Endothelial cell (in vitro differentiated cells): Measurements from ENCODE around the gene STAB2. TPM values are rescaled to one million over a fixed set of nuclear protein-coding genes. Genes with fewer than 3 reads are reported as not detected.

Experiments
- DNase-seq: peaks from one replicate; pipeline ENCODE4 v3.0.0; 2021; ENCODE audit warnings: low spot score
- H3K27ac Mint-ChIP-seq: one replicate; pipeline ENCODE4 v1.8.0; 2021; ENCODE audit warnings: mixed read lengths, inconsistent platforms; ENCODE audit not compliant: unreplicated experiment
- H3K27me3 Mint-ChIP-seq: one replicate; pipeline ENCODE4 v1.8.0; 2021; ENCODE audit warnings: mild to moderate bottlenecking, moderate library complexity, mixed read lengths, inconsistent platforms; ENCODE audit not compliant: unreplicated experiment
- H3K36me3 Mint-ChIP-seq: one replicate; pipeline ENCODE4 v1.8.0; 2021; ENCODE audit warnings: mild to moderate bottlenecking, low read depth, mixed read lengths, inconsistent platforms; ENCODE audit not compliant: unreplicated experiment
- H3K4me1 Mint-ChIP-seq: one replicate; pipeline ENCODE4 v1.8.0; 2021; ENCODE audit warnings: mild to moderate bottlenecking, mixed read lengths, inconsistent platforms; ENCODE audit not compliant: unreplicated experiment
- H3K4me3 Mint-ChIP-seq: one replicate; pipeline ENCODE4 v1.8.0; 2021; ENCODE audit warnings: mild to moderate bottlenecking, mixed read lengths, inconsistent platforms; ENCODE audit not compliant: unreplicated experiment
- H3K9me3 Mint-ChIP-seq: one replicate; pipeline ENCODE4 v1.8.0; 2021; ENCODE audit warnings: mixed read lengths, inconsistent platforms; ENCODE audit not compliant: unreplicated experiment
- CTCF ChIP-seq: fragments of 200-600 bp; sonication (generic); IDR thresholded peaks from one replicate; pipeline ENCODE4 v1.5.0; 2021; ENCODE audit warnings: antibody characterized with exemption; ENCODE audit not compliant: unreplicated experiment
- total RNA-seq: library from RNA; stranded (reverse); fragmentation: NEBNext Ultra II Directional; extraction: Animal tissue kit (Norgen Biotek cat#: 25700); gene quantifications from one replicate; pipeline ENCODE4 v1.2.1, GENCODE V29; 2021; ENCODE audit not compliant: unreplicated experiment

Gene STAB2
- total RNA-seq, 1 donor from 2014 or later = 0.10 TPM

DNA sequence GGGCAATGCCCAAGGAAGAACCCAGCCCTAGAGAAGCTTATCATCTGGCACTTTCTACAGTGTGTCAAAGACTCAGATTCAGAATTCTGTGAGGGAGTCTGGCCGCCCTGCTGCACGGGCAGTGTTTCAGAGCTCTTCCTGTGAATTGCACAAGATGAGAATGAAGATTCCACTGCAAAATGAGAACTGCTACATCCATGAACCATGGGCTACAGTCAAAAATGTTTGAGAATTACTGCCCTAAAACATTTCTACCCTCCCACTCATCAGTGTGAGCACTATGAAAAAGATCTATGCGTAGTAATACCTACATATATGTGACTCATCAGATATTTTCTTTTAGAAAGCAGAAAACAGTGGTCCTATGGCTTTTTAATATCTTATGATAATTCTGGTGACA lies 104.0 kb downstream of the STAB2 start:
- Mint-ChIP-seq H3K4me3 (no peak overlapping the region), H3K9me3 (no peaks in the 10 kb centered on the region), H3K27me3 (peaks cover 2% of the 10 kb centered on the region), H3K27ac (no peak overlapping the region), H3K4me1 (no peaks in the 10 kb centered on the region), H3K36me3 (no peaks in the 10 kb centered on the region)
- DNase-seq = no peak
- TF ChIP-seq CTCF = no peak

DNA sequence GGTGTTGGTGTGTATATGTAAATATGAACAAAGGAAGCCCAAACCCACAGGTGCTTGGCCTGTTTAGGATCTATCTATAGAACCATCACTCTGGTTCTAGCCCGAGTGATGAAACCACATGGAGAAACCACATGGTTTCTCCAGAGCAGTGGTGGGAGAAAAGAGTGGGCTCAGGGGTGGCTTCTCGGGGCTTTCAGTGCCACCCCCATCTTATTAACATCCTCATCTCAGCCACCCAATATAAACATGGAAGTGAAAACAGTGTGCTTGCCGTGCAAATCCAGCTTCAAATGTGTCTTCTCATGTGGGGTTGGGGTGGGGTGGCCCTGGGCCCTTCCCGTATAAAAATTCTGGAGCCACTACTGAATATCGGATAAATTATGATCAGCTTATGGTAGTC lies 109.0 kb downstream of the STAB2 start:
- no peak overlapping the region for H3K27ac Mint-ChIP-seq
- peaks cover 7% of the 10 kb centered on the region for H3K4me1 Mint-ChIP-seq
- no peak for TF ChIP-seq CTCF

GRCh38 chr12:103697971-103698751 lies 111.1 kb downstream of the STAB2 start:
- H3K36me3 Mint-ChIP-seq = no peaks in the 10 kb centered on the region
- H3K4me3 Mint-ChIP-seq = no peak overlapping the region
- H3K4me1 Mint-ChIP-seq = peaks cover 7% of the 10 kb centered on the region
- TF ChIP-seq CTCF = no peak
- H3K9me3 Mint-ChIP-seq = no peaks in the 10 kb centered on the region
- peaks cover 1% of the 10 kb centered on the region for H3K27me3 Mint-ChIP-seq
- DNase-seq = no peak
- H3K27ac Mint-ChIP-seq = no peak overlapping the region

More for the DNA sequence above, 109.0 kb downstream of the STAB2 start:
- Mint-ChIP-seq H3K27me3 (peaks cover 1% of the 10 kb centered on the region), H3K9me3 (no peaks in the 10 kb centered on the region), H3K4me3 (no peak overlapping the region), H3K36me3 (no peaks in the 10 kb centered on the region)
- no peak for DNase-seq

DNA sequence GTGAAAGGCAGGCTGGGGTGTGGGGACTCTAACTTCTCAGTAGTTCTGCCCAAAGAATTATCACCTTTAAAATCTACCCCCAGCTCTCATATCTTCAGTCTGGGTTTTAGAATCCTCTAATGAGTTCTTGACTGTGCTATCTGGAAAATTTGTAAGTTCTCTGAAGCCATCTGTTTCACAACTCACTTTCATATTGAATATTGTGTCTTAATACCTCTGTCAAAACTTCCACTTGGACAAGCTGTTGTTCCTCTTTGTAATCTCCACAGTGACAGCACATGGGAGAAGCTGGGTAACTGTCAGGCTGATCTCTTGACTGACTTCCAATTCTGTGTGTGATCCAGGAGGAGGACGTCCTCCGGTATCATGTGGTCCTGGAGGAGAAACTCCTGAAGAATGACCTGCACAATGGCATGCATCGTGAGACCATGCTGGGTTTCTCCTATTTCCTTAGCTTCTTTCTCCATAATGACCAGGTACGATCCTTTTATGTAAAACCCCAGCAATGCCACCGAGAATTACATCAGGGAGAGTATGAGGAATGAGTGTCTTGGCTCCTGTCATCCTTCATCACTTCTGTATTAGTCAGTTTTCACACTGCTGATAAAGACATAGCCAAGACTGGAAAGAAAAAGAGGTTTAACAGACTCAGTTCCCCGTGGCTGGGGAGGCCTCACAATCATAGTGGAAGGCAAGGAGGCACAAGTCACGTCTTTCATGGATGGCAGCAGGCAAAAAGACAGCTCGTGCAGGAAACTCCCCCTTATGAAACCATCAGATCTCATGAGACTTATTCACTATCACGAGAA lies 111.9 kb downstream of the STAB2 start:
- no peak for DNase-seq
- Mint-ChIP-seq H3K4me1 (peaks cover 7% of the 10 kb centered on the region), H3K27ac (no peak overlapping the region), H3K9me3 (no peaks in the 10 kb centered on the region), H3K27me3 (peaks cover 1% of the 10 kb centered on the region), H3K4me3 (no peak overlapping the region), H3K36me3 (no peaks in the 10 kb centered on the region)
- no peak for TF ChIP-seq CTCF

DNA sequence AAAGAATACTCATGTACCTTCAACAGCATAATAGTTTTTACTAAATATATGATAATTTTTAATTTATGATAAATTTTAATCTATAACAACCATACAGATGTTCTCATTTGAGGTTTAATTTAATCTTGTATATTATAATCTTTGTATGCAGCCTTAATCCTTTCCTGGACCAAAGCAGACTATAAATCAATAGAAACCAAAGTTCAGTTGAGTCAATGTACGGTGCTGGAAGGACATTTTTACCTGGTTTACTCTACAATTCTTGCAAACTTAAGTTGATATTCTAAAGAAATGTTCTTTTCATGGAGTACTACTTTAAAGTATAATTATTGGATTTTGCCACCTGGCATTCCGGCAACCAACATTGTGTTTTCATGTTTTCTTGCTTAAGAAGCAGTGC lies 118.0 kb downstream of the STAB2 start:
- no peak for DNase-seq
- TF ChIP-seq CTCF = no peak
- Mint-ChIP-seq H3K27me3 (peaks cover 2% of the 10 kb centered on the region), H3K9me3 (no peaks in the 10 kb centered on the region), H3K36me3 (no peaks in the 10 kb centered on the region), H3K4me3 (no peak overlapping the region), H3K4me1 (peaks cover 9% of the 10 kb centered on the region), H3K27ac (no peak overlapping the region)
